ENCODE results near the gene KLHL6. TPM values are rescaled to one million over a fixed set of nuclear protein-coding genes. Genes with fewer than 3 reads are reported as not detected.

Gene KLHL6
- total RNA-seq, 1 experiment from 2014 or later = not detected

DNA sequence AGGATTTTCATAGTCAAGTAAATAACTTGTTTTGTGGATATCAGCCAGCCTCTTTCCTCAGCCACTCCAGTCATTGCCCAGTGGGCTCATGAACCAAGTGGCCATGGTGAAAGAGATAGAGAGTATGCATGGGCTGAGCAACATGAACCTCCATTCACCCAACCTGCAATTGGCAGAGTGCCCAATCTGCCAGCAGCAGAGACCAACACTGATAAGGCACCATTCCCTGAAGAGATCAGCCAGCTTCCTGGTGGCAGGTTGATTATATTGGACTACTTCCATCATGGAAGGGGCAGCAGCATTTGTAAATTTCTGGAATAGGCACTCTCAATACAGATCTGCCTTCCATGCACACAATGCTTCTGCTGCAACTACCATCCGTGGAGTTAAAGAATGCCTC, 116.8 kb downstream of the KLHL6 start:
- Histone ChIP-seq H4K20me1 (ENCODE audit: control insufficient read depth, insufficient read depth, insufficient read length) (no peaks in the 10 kb centered on the region), H3K9ac (ENCODE audit: extremely low read depth, insufficient read length, low read length) (no peak overlapping the region), H4K5ac (ENCODE audit: insufficient read length, low read depth, low read length) (no peak overlapping the region), H3K79me2 (ENCODE audit: insufficient read depth, low read length) (no peaks in the 10 kb centered on the region), H4K91ac (ENCODE audit: insufficient read length, low read depth, low read length) (no peak overlapping the region), H2BK15ac (ENCODE audit: low read depth, low read length) (no peak overlapping the region), H3T11ph (ENCODE audit: low read length) (no peak overlapping the region), H2AK5ac (ENCODE audit: insufficient read length, low read length) (no peak overlapping the region), H3K23me2 (ENCODE audit: insufficient read length, low read depth, low read length, poor library complexity, severe bottlenecking) (peaks cover 4% of the 10 kb centered on the region), H3K23ac (ENCODE audit: insufficient read length, low read depth, low read length) (no peak overlapping the region), H2BK20ac (ENCODE audit: low read depth, low read length, poor library complexity, severe bottlenecking) (no peak overlapping the region), H3K9me3 (ENCODE audit: control insufficient read depth, low read depth, low read length) (no peaks in the 10 kb centered on the region), H3K4me2 (ENCODE audit: insufficient read depth, insufficient read length, low read length) (no peak overlapping the region), H3K4ac (ENCODE audit: low read depth, low read length) (no peak overlapping the region), H2BK5ac (ENCODE audit: insufficient read length, low read length) (no peak overlapping the region), H3K79me1 (ENCODE audit: insufficient read depth, low read depth, low read length, poor library complexity, severe bottlenecking) (no peaks in the 10 kb centered on the region), H3K4me1 (ENCODE audit: insufficient read depth, low read length) (peaks cover 10% of the 10 kb centered on the region; the same call in 1 of the 2 replicates), H2BK12ac (ENCODE audit: insufficient read length, low read depth, low read length) (no peak overlapping the region), H3K18ac (ENCODE audit: insufficient read length, low read depth, low read length) (no peak overlapping the region), H2AFZ (ENCODE audit: low read length) (no peak overlapping the region), H3K27ac (ENCODE audit: insufficient read length, low read depth, low read length) (no peak overlapping the region), H3K27me3 (ENCODE audit: insufficient read depth, low read length) (no peaks in the 10 kb centered on the region), H4K8ac (replicated peaks; ENCODE audit: insufficient read length, low read depth, low read length) (no peak overlapping the region), H3K14ac (ENCODE audit: insufficient read depth, low read length) (no peak overlapping the region), H2BK120ac (ENCODE audit: low read depth, low read length, poor library complexity, severe bottlenecking) (no peak overlapping the region), H3K56ac (ENCODE audit: insufficient read length, low read depth, low read length) (no peak overlapping the region)
- DNase-seq = no peak
- H3K27me3 Mint-ChIP-seq (ENCODE audit: low read depth) = peaks cover 12% of the 10 kb centered on the region
- H3K9me3 Mint-ChIP-seq = peaks cover 12 to 14% of the 10 kb centered on the region in 2 experiments
- H3K4me1 Mint-ChIP-seq = peaks cover 47 to 50% of the 10 kb centered on the region in 2 experiments
- no CpG with 5 or more reads among the region's 1 CpG for WGBS (ENCODE audit: extremely low coverage, insufficient read length, low lambda C conversion rate)
- TF ChIP-seq, protein P1, sequence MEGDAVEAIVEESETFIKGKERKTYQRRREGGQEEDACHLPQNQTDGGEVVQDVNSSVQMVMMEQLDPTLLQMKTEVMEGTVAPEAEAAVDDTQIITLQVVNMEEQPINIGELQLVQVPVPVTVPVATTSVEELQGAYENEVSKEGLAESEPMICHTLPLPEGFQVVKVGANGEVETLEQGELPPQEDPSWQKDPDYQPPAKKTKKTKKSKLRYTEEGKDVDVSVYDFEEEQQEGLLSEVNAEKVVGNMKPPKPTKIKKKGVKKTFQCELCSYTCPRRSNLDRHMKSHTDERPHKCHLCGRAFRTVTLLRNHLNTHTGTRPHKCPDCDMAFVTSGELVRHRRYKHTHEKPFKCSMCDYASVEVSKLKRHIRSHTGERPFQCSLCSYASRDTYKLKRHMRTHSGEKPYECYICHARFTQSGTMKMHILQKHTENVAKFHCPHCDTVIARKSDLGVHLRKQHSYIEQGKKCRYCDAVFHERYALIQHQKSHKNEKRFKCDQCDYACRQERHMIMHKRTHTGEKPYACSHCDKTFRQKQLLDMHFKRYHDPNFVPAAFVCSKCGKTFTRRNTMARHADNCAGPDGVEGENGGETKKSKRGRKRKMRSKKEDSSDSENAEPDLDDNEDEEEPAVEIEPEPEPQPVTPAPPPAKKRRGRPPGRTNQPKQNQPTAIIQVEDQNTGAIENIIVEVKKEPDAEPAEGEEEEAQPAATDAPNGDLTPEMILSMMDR (conservative IDR thresholded peaks at IDR 0.05) = no peak
- no peak overlapping the region for H3K4me3 Mint-ChIP-seq
- H3K36me3 Mint-ChIP-seq (ENCODE audit: insufficient read depth in 1 of 3, low read depth in 3 of 3) = peaks cover 3 to 12% (median 8%) of the 10 kb centered on the region in 3 experiments; a peak in 6 of 7 replicates
- no peak overlapping the region for H3K27ac Mint-ChIP-seq

All from H9 (cell line).